ENCODE data around the gene IDH2.

- TF ChIP-seq POLR2A (IDR thresholded peaks at IDR 0.05) (no peak), CTCF (IDR thresholded peaks at IDR 0.05) (no peak)
These were observed 10.9 kb upstream of the IDH2 start for GRCh38 chr15:90113166-90113565.

All from esophagus squamous epithelium (tissue), 4 donors.